T-helper 9 cell (primary cell): ENCODE data around the gene ZNF764.
A peak's percentile ranks its signal among the peaks of the same experiment; 100 is the strongest.
"Not testable (repeated sequence)": the region's sequence is repeated elsewhere in the genome, so short reads cannot be mapped to it uniquely, and the experiment has no call there.

Source experiments
- DNase-seq: peaks from one replicate; pipeline ENCODE4 v3.0.0-alpha.2; 2020

ZNF764 gene

GRCh38 chr16:30543067-30543466, 15.1 kb downstream of the ZNF764 start:
- DNase-seq: no peak

DNA sequence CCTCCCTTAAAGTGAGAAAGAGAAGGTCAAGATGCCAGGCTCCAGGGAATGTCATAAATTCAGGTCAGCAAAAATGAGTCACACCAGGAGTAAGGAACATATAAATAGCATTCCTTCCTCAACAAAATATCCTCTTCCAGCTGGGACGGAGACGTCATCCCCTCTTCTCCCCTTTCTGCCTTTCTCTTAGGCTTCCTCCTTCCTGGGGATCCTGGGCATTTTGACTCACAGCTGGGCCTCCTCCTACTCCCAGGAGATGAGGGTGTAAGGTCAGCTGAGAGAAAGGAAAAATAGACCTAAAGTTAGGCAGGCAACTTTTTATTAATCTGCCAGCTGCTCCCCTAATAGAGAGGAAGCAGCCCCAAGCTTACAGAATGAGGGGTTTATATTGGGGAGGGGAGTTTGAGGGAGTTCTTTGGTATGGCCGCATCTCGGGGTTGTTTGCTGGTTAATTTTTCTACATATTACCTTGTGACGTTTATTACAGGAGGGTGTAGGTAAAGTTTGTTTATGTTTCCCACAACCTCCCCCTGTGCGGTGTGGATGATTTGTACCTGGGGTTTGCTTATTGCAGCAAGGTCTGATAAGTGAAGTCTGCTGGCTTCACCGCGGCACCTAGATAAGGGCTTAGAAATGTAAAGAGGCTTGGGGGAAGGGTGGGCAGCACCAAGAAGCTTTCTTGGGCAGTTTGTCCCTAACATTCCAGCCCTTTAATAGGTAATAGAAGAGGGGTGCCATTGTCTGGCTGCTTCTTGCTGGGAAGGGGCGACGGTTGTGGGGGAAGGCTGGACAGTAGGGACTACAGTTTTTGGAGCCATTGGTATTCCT, 16.5 kb downstream of the ZNF764 start:
- DNase-seq: no peak

DNA sequence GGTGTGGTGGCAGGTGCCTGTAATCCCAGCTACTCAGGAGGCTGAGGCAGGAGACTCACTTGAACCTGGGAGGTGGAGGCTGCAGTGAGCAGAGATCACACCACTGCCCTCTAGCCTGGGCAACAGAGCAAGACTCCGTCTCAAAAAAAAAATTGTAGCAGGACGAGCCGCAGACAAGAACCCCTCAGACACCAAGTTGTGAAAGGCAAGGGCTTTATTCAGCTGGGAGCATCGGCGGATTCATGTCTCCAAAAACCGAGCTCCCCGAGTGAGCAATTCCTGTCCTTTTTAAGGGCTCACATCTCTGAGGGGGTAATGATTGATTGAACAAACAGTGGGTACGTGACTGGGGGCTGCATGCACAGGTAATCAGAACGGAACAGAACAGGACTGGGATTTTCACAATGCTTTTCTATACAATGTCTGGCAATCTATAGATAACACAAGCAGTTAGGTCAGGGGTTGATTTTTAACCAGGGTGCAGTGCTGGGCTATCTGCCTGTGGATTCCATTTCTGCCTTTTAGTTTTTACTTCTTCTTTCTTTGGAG, 17.2 kb downstream of the ZNF764 start:
- DNase-seq: not testable (repeated sequence)

DNA sequence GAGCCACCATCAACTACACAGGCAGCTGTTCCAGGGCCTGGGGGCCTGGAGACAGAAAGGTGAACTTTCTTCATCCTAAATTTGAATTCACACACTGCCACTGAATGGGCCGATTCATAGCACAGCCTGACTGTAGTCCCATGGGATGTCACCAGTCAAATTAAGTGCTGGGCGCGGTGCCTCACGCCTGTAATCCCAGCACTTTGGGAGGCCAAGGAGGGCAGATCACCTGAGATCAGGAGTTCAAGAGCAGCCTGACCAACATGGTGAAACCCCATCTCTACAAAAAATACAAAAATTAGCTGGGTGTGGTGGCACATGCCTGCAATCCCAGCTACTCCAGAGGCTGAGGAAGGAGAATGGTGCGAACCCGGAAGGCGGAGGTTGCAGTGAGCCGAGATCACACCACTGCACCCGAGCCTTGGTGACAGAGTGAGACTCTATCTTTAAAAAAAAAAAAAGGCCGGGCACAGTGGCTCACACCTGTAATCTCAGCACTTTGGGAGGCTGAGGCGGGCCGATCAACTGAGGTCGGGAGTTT, 18.1 kb downstream of the ZNF764 start:
- not testable (repeated sequence) for DNase-seq

DNA sequence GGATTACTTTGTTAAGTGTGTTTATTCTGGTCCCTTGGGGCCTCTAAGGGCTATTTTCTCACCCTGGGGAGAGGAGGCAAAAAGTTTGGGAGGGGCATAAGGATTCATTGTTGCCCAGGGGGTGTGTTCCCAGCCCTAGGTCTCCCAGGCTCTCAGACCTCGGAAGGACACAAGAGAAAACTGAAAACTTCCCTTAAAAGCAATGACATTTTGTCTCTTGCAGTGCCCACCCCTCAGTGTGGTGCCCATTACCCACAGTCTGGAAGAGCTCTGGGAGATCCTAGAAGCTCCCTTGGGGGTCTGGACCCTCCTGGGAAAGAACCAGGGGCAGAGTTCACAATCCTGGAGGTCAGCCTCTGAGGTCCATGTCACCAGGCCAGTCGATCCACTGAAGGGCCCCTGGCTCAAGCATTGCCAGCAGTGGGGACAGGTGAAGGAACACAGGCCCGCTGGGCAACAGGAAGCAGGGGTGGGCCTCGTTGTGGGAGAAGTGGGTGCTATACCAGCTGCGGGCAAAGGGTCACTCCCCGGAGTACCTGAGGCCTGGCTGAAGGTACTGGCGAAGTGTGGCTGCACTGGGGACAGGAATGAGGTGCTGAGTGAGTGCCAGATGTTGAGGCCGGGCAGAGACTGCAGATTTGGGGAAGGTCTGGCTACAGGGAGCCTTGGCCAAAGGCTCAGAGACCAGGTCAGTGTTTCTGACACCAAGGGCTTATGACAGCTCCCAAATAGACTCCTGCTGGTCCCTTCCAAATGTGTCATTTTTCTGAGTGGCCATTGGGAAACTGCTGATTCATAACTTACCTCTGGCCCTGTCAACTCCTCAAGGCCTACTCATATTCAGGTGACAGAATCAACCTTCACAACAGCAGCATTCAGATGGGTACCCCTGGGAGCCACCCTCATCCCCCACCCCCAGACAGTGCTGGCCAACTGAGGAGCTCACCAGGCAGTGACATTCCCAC, 18.9 kb downstream of the ZNF764 start:
- no peak for DNase-seq

DNA sequence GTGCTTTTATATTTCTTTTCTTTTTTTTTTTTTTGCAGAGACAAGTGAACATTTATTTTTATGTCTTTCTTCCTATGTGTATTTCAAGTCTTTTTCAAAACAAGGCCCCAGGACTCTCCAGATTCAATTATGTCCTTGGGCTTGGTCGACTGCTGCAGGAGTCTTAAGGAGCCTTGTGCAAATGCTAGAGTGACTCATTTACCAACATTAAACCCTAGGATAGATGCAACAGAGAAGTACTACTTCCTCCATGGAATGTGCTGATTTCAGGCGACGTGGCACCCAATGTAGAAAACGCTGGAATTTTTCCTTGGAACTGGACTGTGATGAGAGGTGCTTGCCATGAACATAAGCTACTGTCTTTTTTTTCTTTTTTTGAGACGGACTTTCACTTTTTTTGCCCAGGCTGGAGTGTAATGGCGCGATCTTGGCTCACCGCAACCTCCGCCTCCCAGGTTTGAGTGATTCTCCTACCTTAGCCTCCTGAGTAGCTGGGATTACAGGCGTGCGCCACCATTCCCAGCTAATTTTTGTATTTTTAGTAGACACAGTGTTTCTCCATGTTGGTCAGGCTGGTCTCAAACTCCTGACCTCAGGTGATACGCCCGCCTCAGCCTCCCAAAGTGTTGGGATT, 21.7 kb downstream of the ZNF764 start:
- DNase-seq: not testable (repeated sequence)

- peak; percentile 44 for DNase-seq
Observed at GRCh38 chr16:30535777-30536190, 22.4 kb downstream of the ZNF764 start.

- DNase-seq: no peak
Observed at GRCh38 chr16:30535106-30535776, 22.9 kb downstream of the ZNF764 start.

- DNase-seq: peak; percentile 91
Observed at GRCh38 chr16:30534368-30535105, 23.6 kb downstream of the ZNF764 start, which contains the start of gene ZNF747. TSS of gene ZNF747 (minus strand) at chr16:30534858. CDS start at chr16:30534679, 179 bp downstream.

- no peak for DNase-seq
Observed at GRCh38 chr16:30533748-30534367, 24.3 kb downstream of the ZNF764 start.

GRCh38 chr16:30533146-30533522, 25.0 kb downstream of the ZNF764 start:
- DNase-seq: no peak

- DNase-seq: no peak
Observed at GRCh38 chr16:30532285-30533145, 25.7 kb downstream of the ZNF764 start.

DNA sequence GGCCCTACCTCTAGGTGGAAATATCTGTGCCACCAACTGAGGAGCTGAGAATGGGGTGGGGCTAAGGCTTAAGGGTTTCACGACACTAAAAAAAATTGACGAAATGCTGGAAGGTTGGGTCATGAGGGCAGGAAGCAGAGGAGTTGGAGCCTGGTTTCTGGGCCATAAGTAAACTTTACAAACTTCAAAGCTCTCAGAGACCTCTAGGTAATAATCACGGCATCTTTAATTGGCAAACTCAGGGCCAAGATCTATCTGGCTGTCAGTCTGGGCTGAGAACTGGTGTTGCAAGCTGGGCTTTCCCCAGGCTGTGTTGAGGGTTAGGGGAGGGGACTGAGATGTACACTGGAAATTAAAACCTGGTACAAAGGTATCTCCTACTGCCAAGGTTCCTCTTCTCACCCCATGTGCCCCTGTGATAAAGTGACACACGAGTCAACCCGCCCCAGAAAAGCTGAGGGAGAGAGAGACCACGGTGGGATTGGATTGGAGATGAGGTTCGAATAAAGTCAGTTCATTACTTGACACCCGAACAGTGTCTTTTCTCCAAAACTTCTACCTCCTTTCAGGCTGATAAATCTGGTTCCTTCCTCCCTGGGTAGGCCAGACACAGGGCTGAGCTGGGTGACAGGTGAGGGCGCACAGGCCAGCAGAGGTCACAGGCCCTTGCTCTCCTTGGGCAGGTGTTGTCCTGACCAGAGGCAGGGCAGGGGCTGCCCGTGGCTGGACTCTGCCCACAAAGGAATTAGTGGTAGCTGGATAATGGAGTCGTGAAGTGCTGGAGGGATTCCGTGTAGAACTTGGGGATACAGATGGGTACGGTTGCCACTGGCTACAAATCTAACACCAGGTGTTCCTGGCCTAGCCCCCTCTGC, 27.8 kb downstream of the ZNF764 start:
- DNase-seq: no peak

- no peak for DNase-seq
Observed at GRCh38 chr16:30528799-30529457, 29.2 kb downstream of the ZNF764 start.

DNA sequence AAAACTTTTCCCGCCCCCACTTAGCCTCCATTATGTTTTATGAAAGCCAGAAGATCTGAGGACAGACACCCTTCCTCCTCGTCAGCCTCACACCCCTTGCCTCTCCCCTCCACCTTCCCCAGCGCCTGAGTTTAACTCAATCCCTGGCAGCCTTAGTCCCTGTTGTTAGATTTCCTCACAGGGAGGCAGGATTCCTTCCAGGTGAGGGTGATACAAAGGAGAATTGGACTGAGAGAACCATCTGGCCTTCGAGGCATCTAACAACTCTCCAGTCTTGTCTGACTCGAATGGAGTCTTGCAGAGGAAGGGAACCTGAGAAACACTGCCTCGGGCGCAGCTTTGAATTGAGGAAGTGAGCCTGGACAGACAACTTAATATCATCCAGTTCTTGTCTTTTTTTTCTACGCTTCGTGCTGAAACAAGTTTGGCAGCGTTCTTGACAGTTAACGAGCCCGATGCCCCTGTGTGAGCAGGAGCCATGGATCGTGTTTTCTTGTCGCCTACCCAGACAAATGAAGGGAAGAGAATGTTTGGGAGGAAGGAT, 30.5 kb downstream of the ZNF764 start:
- no peak for DNase-seq

- DNase-seq: peak; percentile 81
Observed at GRCh38 chr16:30526823-30527634, 31.1 kb downstream of the ZNF764 start.
